ENCODE results near the gene HDAC4.
"Not testable (repeated sequence)": the region's sequence is repeated elsewhere in the genome, so short reads cannot be mapped to it uniquely, and the experiment has no call there.

HDAC4 gene

DNA sequence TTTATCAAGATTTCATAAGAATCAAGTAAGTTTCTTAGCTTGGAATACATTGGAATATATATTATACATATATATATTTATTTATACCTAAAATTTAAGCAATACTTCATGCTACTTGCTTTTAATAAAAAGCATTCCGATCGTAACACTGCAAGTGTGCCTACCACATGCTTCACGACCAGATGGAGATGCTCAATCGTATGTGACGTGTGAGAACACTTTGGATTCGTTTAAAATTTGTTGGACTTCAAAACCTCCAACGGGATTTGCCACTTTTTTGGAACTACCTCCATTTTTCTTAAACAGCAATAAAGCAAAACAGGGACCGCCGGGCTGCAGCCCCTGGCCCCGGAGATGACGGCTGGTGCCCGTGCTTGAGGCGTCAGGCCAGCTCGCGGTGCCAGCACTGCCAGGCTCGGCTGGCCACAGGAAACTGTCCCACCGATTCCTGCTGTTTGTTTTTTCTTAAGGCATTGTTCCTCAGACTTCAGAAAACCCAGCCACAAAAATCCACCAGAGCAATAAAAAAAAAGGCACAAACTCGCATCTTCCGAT is 348.9 kb downstream of the HDAC4 start:
- DNase-seq: no peak

DNA sequence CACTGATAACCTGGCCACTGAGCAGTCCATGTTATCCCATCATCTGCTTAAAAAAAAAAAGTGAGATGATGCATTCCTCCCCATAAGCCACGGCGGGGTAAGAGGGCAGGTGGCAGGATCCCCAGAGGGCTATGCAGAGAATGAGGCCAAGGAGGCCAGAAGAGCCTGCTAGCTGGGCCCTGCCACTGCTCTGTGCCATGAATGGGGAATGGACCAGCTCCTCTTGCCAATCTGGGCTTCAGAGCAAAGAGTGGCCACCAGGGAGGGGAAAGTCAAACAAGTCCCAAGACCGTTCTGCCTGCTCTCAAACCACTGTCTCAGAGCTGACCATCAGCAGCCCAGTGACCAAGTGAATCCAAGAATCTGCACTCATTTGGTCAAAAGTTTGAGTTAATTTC is 350.6 kb downstream of the HDAC4 start:
- no peak for DNase-seq

DNA sequence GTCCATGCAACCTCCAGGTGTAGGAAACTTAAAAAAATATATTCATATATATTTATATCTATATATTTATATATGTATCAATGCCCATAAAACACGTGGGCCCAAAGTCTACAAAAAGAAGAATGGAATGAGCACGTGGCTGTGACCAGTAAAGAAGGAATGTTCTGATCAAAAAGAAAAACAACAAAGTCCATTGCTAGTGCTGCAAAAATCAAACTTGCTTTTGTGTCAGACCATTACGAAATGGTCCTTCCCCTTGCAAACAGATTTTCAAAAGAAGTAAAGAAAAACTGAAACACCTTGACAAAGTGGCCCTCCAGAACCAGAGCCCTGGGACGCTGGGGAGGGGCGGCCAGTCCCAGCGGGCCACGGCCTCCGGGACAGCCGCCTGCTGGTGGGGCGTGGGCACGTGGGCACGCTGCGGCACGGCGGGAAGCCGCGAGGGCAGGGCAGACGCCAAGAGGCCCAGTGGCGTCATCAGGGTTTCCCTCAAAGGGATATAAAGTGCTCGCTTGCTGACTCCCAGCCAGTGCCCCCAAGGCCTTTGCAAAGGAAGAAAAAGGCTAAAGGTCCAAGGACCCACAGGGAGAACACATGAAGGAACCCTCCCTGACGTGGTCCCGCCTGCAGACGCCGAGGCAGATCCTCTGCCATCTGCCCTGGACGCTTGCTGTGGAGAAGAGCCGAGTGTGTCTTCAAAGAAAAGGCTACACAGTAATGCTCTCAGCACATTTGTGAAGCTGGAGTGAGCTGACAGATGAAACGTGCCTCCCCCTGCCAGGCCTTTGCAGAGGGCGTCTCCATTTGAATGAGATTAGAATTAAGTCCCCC is 351.2 kb downstream of the HDAC4 start:
- DNase-seq: no peak

DNA sequence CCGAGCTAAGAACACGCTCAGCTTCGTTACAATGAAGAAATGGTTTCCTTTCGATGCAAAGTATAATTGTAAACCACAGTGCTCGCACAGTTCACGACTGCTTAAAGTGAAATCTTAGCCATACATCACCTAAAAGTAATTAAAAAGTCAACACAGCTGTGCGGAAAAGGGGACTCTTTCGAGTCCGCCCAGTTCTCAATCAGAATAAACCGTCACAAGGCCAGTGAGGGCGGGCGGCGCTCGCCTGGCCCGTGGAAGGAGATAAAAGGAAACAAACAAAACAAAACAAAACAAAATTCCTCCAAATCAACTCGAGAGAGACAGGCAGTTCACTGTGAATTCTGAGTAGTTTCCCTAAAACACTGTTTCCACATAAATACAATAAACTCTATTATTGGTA is 352.1 kb downstream of the HDAC4 start:
- no peak for DNase-seq

DNA sequence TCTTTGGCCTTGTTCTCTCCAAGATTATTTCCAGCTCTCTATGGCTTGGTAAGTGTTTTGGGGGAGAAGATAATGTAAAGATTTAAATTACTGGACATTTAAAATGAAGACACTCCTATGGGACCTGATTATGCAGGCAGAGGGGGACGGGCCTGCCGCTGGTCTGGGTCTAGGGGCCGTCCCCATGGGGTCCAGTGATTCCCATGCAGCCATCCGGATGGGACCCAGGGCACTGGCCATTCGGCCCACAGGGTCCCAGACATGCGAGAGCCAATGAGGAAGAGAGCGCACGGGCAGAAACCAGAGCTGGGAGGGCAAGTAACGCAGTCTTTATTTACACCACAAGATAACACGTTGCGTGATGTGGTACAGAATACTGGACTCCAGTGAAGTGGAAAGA is 353.0 kb downstream of the HDAC4 start:
- DNase-seq: no peak

DNA sequence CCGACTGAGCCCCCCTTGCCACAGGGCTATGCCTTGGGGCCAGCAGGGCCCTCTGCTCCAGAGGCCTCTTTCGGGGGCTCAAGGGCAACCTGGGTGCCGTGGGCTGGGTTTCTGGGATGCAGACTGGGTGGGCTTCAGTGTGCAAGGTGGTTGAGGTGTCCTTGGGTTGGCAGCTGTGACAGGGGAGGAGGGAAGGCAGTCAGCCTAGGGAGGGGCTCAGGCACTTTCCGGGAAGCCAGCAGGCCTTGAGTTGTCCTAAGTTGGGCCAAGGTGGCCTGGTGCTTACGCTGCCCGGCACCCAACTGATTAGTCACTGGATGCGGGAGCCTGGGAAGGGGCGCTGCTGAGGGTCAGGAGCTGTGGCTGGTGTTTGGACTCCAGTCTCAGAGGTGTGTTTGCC is 353.4 kb downstream of the HDAC4 start:
- DNase-seq: no peak

DNA sequence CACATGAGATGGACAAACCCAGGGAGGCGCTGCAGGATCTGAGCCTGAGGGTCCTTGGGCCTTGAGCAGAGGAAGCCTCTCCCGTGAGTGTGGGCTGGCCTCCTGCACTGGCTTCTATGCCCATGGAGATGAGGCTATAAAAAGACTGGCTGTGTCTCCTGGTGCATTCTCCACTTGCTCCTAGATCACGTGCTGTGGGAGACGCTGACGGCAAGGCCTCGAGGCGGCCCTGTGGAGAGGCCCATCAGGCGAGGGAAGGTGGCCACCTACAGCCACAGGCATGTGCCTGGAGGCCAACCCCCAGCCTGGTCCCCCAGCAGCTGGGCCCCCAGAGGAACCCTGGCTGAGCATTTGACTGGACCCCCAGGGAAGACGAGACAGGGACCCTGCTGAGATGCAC is 354.0 kb downstream of the HDAC4 start:
- no peak for DNase-seq

DNA sequence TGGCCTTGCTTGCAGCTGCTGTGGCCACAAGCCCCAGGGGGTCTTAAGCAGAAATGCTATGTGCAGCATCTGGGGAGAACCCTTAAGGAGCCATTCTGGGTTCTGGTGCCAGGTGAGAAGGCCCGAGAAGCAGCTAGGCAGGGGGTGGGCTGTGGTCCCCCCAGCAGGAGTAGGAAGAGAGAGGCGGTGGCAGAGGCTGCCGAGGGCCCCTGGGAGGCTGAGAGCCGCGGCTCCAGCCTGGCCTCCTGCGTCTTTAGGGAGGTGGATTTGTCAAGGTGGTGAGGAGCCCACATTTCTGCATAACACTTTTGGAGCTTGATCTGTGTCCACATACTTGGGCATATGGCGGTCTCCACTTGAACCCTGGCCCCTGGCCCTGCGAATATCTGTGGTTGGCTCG is 356.5 kb downstream of the HDAC4 start:
- DNase-seq: no peak

DNA sequence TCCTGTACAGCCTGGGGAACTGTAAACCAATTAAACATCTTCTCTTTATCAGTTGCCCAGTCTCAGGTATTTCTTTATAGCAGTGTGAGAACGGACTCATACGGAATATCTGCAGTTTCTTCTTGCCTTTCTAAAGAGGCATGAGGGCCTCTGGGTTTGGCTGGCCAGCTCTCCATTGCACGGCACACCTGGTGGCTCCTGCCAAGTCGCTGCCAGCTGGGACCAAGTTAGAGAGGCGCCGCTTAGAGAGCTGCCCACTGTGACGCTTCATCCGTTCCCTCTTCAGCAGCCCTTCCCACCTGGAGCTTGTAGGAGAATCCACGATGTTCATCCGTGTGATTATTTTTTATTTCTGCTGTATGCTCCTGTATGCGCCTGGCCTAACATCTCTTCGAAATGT is 357.5 kb downstream of the HDAC4 start:
- no peak for DNase-seq

DNA sequence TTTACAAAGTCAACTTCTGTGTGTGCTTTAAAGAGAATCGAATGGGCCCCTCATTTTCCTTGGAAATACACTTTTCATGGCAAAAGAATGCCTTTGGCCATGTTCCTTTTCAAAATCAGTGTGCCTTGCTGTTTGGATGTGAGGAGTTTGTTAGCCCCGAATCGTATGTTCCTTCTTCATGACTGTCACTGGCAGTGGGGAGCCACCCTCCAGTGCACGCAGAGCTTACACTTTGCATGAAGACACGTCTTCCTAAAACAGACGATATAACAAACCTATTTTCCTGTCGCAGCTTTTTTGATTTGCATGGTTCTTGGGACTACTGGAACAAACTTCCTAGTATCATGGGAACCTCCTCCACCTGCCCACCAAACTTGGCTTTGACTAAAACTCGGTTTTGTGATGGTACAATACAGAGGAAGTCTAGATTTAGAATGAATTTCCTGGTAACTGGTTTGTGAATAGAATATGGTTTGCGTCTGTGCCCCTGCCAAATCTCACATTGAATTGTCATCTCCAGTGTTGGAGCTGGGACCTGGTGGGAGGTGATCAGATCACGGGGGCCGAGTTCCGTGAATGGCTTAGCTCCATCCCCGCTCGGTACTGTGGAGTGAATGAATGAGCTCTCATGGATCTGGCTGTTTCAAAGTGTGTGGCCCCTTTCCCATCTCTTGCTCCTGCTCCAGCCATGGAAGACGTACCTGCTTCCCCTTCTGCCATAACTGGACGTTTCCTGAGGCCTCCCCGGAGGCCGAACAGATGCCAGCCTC is 358.1 kb downstream of the HDAC4 start:
- DNase-seq: no peak

DNA sequence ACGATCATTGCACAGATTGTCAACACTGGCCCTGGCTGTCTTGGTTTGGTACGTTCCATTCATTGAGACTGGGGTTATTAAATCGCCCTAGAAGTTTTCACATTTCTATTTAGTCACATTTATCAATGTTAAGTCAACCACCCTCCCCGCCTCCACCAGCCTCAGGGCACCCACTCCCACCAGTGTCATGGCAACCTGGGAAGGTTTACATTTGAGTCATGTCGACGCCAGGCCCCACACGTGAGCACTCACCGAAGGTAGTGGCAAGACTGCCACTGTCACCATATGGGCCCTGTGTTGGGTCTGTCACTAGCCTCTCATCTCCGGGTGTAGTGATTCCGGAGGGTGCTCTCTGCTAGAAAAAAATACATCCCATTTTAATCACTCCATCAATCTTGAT is 358.8 kb downstream of the HDAC4 start:
- no peak for DNase-seq

DNA sequence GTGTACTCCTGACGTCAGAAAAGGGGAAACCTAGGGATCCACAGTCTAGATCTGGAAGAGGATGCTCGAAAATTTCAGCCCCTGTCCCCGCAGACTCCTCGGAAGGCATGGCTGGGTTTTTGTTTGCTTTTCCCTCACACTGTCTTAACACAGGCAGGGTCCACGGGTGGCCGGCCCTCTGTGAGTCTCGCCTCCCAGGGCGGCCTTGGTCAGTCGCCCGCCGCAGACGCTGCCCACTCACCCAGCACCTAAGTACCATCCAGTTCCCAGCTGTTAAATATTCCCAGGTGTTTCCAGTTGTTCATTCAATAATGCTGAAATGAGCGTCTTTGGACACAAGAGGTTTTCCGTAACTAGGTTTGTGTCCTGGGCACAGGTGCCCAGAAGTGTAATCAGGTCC is 359.8 kb downstream of the HDAC4 start:
- no peak for DNase-seq

DNA sequence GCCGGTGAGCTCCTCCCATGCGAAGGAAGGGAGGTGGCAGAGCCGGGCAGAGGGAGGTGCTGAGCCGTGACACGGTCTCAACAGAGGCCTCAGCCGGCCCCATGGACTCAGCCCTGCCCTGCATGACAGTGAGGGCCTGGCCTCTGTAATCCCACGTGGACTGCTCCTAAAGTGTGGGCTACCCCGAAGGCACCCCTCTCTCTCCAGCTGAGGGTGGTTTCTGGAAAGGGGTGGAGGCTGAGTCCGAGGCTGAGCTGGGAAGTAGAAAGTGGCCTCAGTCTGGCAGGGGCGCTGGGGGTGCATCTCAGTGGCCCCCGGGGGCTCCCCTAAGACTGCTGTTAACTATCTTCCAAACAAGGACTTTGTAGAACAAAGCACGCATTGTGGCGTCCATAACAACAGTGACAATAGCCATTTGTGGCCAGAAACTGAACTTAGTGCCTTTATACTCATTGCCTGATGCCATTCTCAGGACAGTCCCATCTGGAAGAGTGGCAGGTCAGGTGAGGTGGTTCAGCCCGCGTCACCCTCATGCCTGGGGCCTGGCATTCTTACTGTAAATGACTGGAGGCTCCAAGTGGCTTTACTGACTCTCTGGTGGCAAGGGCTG is 360.6 kb downstream of the HDAC4 start:
- no peak for DNase-seq

DNA sequence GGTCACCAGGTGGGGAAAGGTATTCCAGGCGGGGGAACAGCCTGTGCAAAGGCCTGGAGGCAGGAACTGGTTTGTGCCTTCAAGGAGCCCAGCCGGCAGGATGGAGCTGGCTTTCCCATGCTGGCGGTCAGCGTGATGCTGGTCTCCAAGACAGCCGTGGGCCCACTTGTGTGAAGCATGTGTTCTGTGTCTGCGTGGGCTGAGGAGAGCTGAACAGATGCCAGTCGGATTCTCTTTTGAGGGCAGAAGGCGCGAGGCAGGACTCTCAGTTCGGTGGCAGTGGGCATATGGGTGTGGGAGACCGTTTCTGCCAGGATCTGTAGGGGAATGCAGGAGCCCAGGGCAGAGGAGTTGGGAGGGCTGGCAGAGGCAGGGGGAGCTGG is 361.4 kb downstream of the HDAC4 start:
- DNase-seq: no peak

DNA sequence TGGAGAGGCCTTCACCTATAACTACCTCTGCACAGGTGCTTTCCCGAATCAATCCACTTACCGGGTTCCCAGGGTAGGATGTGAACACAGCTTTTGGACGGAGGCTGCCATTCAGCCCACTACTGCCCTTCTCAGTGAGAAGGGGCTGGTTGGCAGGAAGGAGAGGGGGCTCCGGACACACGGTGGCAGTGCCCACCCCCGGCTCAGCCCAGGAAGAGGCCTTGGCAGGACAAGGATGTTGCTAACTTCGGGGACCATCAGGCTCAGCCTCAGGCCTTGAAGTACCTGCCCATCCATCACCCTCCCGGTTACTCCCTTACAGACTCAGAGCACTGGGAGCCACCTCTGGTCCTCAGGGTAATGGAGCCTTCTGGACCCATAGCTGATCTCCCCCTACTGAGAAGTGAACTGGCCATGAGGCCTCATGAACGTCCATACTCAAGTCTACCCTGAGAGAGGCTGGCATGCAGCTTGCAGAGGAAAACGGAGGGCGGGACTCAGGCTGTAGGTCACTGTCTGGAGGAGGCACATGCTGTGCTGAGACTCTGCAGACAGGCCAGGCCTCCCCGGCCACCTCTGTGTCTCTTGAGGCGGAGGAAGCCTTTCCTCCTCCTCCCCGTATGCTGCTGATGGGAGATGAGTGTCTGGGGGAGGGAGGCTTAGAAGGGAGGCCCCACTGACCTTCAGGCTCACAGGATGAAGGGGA is 361.9 kb downstream of the HDAC4 start:
- DNase-seq: no peak

DNA sequence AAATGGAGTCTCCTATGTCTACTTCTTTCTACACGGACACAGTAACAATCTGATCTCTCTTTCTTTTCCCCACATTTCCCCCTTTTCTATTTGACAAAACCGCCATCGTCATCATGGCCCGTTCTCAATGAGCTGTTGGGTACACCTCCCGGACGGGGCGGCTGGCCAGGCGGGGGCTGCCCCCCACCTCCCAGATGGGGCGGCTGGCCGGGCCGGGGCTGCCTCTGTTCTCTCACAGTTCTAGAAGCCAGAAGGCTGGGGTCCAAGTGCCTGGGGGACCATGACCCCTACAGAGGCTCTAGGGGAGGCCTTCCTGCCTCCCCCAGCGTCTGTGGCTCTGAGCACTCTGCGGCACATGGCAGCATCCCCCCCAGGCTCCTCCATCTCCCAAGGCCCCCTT is 362.5 kb downstream of the HDAC4 start:
- DNase-seq: not testable (repeated sequence)

DNA sequence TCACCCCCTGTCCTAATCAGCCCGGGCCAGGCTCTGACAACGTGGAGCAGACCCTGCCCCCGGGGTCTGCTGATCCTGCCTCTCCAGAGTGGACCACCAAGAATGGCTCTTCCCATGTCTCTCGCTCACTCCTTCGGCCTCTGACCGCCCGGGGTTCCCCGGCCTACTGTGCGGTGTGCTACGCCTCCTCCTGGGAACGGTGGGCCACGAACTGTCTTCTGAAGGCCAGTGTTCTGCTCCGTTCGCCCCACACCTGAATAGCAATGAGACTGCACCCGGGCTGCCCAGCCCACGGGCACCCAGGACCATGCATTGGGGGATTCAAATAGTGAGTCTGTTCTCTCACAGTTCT is 363.3 kb downstream of the HDAC4 start:
- DNase-seq: no peak

DNA sequence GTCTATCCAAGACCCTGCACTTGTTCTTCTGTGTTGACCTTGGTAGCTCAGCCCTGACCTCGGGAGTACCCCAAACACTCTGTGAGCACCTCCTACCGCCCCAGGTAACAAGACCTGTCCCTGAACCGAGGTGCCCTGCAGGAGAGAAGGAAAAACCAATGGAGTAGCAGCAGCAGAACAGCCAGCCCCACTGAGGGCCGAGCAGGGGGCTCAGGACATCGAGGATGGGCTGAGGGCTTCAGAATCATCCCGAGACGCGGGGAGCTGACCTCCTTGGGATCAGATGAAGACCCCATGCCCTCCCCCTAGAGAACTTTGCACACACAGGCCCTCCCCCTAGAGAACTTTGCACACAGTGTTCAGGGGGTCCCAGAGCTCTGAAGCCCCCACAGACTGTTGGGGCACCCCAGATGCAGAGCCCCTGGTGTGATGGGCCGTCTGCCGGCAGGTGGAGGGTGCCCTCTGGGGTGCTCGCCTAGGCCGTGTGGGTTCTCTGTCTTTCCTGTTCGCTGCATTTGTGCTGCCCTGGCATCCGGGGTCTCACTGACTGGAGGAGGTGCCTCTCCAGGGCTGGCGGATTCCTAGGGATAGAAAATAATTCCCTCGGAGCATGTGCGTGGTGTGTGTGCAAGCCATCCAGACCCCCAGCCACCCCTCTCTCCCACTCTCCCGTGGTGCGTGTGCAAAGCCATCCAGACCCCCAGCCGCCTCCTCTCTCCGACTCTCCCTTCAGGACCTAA is 363.8 kb downstream of the HDAC4 start:
- no peak for DNase-seq

DNA sequence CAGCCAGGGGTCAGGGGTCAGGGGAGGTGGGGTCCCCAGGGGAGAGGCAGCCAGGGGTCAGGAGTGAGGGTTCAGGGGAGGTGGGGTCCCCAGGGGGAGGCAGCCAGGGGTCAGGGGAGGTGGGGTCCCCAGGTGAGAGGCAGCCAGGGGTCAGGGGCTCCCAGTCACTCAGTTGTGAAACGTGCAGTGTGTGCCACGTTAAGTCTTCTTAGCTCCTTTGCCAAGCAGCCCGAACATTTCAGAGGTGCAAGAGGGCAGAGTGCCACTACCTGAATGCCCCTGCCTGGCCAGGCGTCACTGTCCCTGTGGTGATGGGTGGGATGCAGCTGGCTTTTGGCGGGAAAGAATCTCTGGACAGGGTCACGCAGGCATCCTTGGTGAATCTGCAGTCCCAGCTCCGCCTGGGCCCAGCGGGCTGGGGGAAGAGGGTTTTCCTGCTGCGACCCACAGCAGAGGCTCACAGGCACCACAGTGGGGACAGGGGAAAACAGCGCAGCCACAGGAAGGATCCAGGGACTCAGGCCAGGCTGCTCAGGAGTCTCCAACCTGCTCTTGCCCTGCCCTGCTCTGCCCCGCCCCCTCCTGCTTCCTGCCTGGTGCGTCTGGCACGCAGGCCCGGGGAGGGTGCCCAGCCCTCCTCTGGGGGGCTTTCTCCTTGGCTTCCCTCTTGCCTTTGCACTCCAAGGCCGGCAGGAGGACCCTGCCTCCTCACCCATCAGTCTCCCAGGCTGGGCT is 364.7 kb downstream of the HDAC4 start:
- no peak for DNase-seq

DNA sequence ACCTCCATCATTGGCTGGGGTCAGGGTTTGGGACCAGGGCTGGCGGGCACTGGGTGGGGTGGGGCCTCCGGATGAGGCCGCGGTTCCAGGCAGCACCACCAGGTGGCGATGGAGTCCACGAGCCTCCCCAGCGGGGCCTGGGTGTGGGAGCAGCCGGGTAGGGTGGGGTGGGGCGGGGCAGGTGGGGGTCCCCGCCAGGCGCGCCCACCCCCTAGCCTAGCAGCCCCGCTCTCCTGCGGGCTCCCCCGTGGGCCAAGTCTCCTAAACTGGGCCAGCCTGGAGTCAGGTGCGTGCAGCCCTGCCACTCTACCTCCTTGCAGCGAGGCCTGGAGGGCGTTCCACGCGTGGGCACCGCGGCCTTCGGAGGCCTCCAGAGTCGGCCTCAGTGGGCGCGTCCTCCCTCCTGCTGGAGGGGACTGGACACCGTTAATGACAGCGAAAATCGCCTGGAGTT is 365.4 kb downstream of the HDAC4 start:
- no peak for DNase-seq

DNA sequence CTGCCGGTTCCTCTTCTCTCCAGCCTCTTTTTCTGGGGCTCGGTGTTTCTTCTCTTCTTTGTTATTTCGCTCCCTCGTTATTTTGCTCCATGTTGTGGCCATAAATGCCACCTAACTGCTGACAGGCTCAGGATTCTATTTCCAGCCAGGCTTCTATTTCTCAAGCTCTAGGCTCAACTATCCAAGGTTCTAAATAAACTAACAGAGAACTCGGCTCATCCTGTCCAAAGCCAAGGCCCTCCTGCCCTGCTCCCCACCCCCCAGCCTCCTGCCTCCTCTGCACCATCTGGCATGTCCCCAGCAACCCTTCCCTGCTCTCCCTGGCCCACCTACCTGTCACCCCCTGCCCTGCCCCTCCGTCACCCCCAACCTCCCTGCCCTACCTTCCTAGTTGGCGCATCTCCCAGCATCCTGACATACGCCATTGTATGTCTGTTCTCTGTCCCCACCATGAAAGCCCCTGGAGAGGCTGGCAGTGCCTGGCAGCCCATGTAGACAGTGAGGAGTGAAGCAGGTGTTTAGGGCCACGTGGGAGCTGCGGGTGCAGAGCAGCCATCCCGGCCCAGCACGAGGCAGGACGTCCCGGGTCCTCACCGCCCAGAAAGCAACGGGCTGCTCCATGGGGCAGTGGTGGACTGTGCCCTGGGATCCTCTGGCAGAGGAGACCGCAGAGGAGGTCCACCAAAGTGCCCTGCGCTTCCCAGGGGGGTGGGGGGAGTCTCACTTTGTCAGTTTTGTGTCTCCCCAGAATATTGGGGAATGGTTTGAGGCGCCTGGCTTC is 366.1 kb downstream of the HDAC4 start:
- no peak for DNase-seq

Measured in right hindlimb (tissue), 1 donor.